GM12865 (cell line): ENCODE results near the gene CENPP.

Experiments
- DNase-seq: peaks from one replicate; pipeline ENCODE4 v3.0.0; 2010; ENCODE audit warnings: low read depth
- H3K4me3 ChIP-seq: 2 replicates; pipeline ENCODE4 v1.5.1; 2011; ENCODE audit warnings: mild to moderate bottlenecking, low read depth, low read length, control low read depth
- CTCF ChIP-seq: IDR thresholded peaks from 2 replicates; pipeline ENCODE4 v1.5.1; 2011; ENCODE audit warnings: low read length, control low read depth, low read depth, inconsistent platforms; ENCODE audit not compliant: insufficient read depth; ENCODE audit errors: missing control alignments

The CENPP gene

DNA sequence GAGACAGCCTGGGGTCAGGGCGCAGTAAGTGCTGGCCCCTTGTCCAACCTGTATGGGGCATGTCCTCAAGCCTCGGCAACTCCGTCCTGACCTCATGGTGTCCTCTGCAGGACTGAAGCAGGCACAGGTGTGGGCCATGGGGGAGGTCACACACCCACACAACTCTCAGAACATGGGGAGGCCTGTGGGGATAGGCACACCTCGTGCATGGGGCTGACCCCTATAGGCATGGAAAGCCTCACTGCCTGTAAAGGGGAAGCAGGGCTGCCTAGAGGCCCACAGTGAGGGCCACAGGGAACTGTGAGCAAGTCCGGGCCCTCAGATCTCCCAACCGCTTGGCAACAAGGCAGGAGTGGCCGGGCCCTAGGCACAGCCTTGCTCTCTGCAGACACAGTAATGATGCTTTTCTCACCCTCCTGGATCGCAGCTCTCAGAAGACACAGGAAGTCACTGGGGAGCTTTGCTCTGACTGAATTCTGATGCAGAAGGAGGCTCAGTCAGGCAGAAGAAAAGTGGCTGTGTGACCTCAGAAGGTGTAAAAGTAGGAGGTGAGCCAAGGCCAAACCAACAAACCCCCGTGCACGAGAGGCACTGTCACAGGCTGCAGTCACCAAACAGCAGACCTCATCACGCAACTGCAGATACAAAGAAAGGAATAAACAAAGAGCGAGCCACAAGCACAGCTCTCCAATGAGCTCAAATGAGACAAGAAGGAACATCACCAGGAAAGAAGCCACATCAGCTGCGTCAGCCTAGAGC lies 338.8 kb downstream of the CENPP start:
- peak; percentile 32 for DNase-seq
- no peak for TF ChIP-seq CTCF
- H3K4me3 ChIP-seq: no peak overlapping the region

GRCh38 chr9:92665836-92666235 lies 340.1 kb downstream of the CENPP start:
- DNase-seq: no peak
- H3K4me3 ChIP-seq: no peak overlapping the region
- no peak for TF ChIP-seq CTCF

DNA sequence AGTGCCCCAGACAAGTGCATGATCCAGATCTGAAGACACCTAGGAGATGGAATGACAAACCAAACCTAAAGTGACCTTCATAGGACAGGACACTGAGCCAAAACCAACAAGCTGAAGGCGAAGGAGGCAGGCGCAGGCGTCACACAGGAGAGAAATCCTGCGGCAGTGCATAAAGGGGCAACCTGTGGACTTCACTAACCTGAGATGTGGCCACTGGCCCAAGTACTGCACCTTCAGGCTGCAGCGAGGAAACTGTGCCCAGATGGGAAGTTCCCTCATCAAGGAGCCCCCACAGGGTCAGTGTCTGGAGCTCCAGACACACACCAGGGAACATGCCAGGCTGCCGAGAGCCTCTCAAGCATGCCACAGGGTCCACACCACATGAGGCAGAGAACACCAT lies 340.5 kb downstream of the CENPP start:
- no peak for DNase-seq
- no peak overlapping the region for H3K4me3 ChIP-seq
- no peak for TF ChIP-seq CTCF

DNA sequence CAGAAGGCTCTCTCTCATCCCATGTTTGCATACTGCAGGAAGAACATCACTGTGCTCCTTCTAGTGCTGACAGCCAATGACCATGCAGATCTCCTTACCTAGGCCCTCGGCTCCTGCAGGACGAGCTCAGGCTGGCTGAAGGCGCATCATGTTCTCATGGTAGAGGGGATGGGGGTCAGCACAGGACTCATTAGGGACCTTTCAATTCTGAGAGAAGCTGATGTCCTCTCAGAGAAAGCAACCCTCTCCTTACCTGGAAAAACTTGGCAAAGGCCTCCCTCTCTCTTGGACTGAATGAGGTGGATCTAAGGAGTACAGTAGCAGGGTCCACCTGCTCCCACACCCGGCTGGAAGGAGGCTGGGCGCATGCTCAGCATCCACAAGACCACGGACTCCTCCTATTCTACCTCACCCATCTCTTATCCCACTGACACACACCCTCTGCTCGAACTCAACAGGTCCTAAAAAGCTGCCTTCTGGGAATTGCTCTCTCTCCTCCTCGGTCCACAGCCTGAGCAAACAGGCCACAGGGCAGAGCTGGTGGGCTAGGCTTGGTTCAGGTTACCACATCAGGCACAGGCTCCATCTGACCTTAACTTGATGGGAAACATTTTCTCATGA lies 341.3 kb downstream of the CENPP start:
- DNase-seq: no peak
- no peak for TF ChIP-seq CTCF
- H3K4me3 ChIP-seq: no peak overlapping the region

DNA sequence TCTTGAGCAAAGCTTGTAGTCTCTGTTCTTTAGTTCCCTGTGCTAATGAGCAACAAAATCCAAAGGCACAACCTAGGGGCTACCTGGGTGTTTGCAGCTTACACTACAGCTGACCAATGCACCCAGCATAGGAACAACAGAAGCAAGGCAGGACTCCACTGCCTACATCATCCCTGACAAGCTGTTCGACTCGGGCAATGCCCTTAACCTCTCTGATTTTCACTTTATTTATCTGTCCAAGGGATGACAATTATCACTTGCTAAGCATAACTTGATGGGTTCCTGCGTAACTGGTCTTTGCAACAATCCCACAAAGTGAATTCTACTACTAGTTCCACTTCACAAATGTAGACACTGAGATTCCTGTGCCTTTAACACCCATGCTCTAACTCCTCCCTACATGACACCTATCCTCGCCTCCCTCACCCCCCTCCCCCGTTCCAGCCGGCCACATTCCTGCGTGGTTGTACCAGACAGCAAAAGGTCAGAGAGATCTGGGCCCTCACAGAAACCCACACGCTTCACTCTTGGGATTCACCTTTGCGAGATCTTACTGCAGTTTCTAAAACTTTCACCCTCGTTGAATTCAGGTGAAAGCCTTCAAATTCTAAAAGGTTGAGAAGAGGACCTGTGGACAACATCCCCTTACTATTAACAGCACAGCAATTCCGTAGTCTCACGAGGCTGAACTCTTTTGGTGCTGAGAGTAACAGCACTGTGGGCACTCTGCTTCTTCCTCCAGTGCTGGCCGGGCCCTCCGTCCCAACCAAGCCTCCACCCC lies 343.2 kb downstream of the CENPP start:
- H3K4me3 ChIP-seq: peak overlapping the region; percentile 99
- DNase-seq: peak; percentile 51
- TF ChIP-seq CTCF: no peak

DNA sequence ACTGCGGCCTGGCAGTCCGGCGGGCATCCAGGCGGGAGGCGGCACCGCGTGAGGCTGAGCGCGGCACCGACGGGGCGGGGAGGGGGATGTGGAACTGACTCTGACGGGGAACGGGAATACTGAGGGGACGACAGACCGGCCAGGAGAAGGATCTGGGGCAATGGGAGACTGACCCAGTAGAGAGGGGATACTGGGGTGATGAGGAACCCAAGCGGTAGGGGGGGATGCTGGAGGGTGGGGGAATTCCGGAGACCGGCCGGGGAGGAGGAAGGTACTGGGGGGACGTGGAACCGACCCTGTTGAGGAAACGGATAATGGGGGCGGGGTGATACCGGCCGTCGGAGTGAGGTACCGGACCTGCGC lies 343.8 kb downstream of the CENPP start:
- DNase-seq: no peak
- peak overlapping the region; percentile 99 for H3K4me3 ChIP-seq
- TF ChIP-seq CTCF: no peak
